ENCODE results near the gene ZKSCAN4.

ZKSCAN4 gene

GRCh38 chr6:28252009-28252975, at the start of gene ZKSCAN4:
TSS of gene ZKSCAN4 (minus strand) at chr6:28252269. CDS start at chr6:28251980, 289 bp downstream.
- intact Hi-C loops (cut with DNase I) = loop anchor here (10.0 kb wide), 1 partner anchor 103 kb away; no protein-coding TSS in a partner anchor

GRCh38 chr6:28296520-28297060, 44.5 kb upstream of the ZKSCAN4 start:
- DNase-seq = no peak
- intact Hi-C loops (cut with DNase I) = no loop called here

More at GRCh38 chr6:28252009-28252975, at the start of gene ZKSCAN4:
- DNase-seq = peak; percentile 63 to 93 (median 82)

- no peak for DNase-seq
- intact Hi-C loops (cut with DNase I) = no loop called here
Observed at GRCh38 chr6:28295326-28295725, 43.3 kb upstream of the ZKSCAN4 start.

- intact Hi-C loops (cut with DNase I) = no loop called here
- no peak for DNase-seq
Observed at GRCh38 chr6:28291573-28291972, 39.5 kb upstream of the ZKSCAN4 start.

GRCh38 chr6:28282926-28283325, 30.9 kb upstream of the ZKSCAN4 start:
- no peak for DNase-seq
- intact Hi-C loops (cut with DNase I) = no loop called here

- intact Hi-C loops (cut with DNase I) = no loop called here
- peak; percentile 37 to 91 (median 80) for DNase-seq
Observed at GRCh38 chr6:28281288-28282064, 29.4 kb upstream of the ZKSCAN4 start, which contains the start of gene PGBD1. TSS of gene PGBD1 (plus strand) at chr6:28281572. CDS start at chr6:28283814, 2,242 bp downstream.

GRCh38 chr6:28280595-28281287, 28.7 kb upstream of the ZKSCAN4 start:
- intact Hi-C loops (cut with DNase I) = no loop called here

GRCh38 chr6:28277746-28278145, 25.7 kb upstream of the ZKSCAN4 start:
- intact Hi-C loops (cut with DNase I) = no loop called here

More at GRCh38 chr6:28280595-28281287, 28.7 kb upstream of the ZKSCAN4 start:
- no peak for DNase-seq

GRCh38 chr6:28274888-28275287, 22.8 kb upstream of the ZKSCAN4 start:
- no peak for DNase-seq
- intact Hi-C loops (cut with DNase I) = loop anchor here (5.0 kb wide), 1 partner anchor 67 kb away; no protein-coding TSS in a partner anchor

More at GRCh38 chr6:28277746-28278145, 25.7 kb upstream of the ZKSCAN4 start:
- no peak for DNase-seq

GRCh38 chr6:28269492-28269891, 17.4 kb upstream of the ZKSCAN4 start:
- intact Hi-C loops (cut with DNase I) = loop anchor here (5.0 kb wide), 1 partner anchor 132 kb away; no protein-coding TSS in a partner anchor
- no peak for DNase-seq

- intact Hi-C loops (cut with DNase I) = loop anchor here (5.0 kb wide), 1 partner anchor 130 kb away; no protein-coding TSS in a partner anchor
- no peak for DNase-seq
Observed at GRCh38 chr6:28267695-28268059, 15.6 kb upstream of the ZKSCAN4 start.

GRCh38 chr6:28266962-28267694, 15.1 kb upstream of the ZKSCAN4 start, which contains the start of gene ZSCAN26:
TSS of gene ZSCAN26 (plus strand) at chr6:28267143. CDS start at chr6:28271920, 4,777 bp downstream.
- intact Hi-C loops (cut with DNase I) = loop anchor here (5.0 kb wide), 1 partner anchor 130 kb away; no protein-coding TSS in a partner anchor
- peak; percentile 67 to 93 (median 86) for DNase-seq

- no peak for DNase-seq
- intact Hi-C loops (cut with DNase I) = loop anchor here (5.0 kb wide), 1 partner anchor 129 kb away; no protein-coding TSS in a partner anchor
Observed at GRCh38 chr6:28266563-28266961, 14.5 kb upstream of the ZKSCAN4 start.

- no peak for DNase-seq
- intact Hi-C loops (cut with DNase I) = loop anchor here (5.0 kb wide), 1 partner anchor 128 kb away; no protein-coding TSS in a partner anchor
Observed at GRCh38 chr6:28264834-28265401, 12.8 kb upstream of the ZKSCAN4 start.

- DNase-seq = no peak
- intact Hi-C loops (cut with DNase I) = no loop called here
Observed at GRCh38 chr6:28263922-28264321, 11.9 kb upstream of the ZKSCAN4 start.

- DNase-seq = peak; percentile 39 to 90 (median 76)
- intact Hi-C loops (cut with DNase I) = loop anchor here (10.0 kb wide), 1 partner anchor 96 kb away; no protein-coding TSS in a partner anchor
Observed at GRCh38 chr6:28258877-28259777, 7.1 kb upstream of the ZKSCAN4 start, which contains the start of gene NKAPL. TSS of gene NKAPL (plus strand) at chr6:28259297. CDS start at chr6:28259372, 75 bp downstream.
